Panc1 (cell line): ENCODE measurements around the gene PRDM1.

Source experiments
- TF ChIP-seq, protein P1 (sequence below), 2 experiments: IDR thresholded peaks; 2 replicates each; pipeline ENCODE4 v1.6.1; 2011 to 2012; ENCODE audit warnings: low read depth in 2 of 2, control low read depth in 1 of 2, low read length in 1 of 2, mild to moderate bottlenecking in 1 of 2, moderate library complexity in 1 of 2; ENCODE audit not compliant: insufficient read depth in 1 of 2
- TF ChIP-seq, protein P2 (sequence below): fragments of 450-650 bp; IDR thresholded peaks from 2 replicates; pipeline ENCODE4 v1.5.1; 2017; ENCODE audit warnings: mild to moderate bottlenecking

GRCh38 chr6:106085984-106086813 lies at the start of gene PRDM1:
- TF ChIP-seq, protein P1, sequence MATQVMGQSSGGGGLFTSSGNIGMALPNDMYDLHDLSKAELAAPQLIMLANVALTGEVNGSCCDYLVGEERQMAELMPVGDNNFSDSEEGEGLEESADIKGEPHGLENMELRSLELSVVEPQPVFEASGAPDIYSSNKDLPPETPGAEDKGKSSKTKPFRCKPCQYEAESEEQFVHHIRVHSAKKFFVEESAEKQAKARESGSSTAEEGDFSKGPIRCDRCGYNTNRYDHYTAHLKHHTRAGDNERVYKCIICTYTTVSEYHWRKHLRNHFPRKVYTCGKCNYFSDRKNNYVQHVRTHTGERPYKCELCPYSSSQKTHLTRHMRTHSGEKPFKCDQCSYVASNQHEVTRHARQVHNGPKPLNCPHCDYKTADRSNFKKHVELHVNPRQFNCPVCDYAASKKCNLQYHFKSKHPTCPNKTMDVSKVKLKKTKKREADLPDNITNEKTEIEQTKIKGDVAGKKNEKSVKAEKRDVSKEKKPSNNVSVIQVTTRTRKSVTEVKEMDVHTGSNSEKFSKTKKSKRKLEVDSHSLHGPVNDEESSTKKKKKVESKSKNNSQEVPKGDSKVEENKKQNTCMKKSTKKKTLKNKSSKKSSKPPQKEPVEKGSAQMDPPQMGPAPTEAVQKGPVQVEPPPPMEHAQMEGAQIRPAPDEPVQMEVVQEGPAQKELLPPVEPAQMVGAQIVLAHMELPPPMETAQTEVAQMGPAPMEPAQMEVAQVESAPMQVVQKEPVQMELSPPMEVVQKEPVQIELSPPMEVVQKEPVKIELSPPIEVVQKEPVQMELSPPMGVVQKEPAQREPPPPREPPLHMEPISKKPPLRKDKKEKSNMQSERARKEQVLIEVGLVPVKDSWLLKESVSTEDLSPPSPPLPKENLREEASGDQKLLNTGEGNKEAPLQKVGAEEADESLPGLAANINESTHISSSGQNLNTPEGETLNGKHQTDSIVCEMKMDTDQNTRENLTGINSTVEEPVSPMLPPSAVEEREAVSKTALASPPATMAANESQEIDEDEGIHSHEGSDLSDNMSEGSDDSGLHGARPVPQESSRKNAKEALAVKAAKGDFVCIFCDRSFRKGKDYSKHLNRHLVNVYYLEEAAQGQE (IDR thresholded peaks at IDR 0.05; ENCODE audit: insufficient read depth in 1 of 2, low read depth in 2 of 2, low read length in 1 of 2) = no peak
- TF ChIP-seq, protein P2, sequence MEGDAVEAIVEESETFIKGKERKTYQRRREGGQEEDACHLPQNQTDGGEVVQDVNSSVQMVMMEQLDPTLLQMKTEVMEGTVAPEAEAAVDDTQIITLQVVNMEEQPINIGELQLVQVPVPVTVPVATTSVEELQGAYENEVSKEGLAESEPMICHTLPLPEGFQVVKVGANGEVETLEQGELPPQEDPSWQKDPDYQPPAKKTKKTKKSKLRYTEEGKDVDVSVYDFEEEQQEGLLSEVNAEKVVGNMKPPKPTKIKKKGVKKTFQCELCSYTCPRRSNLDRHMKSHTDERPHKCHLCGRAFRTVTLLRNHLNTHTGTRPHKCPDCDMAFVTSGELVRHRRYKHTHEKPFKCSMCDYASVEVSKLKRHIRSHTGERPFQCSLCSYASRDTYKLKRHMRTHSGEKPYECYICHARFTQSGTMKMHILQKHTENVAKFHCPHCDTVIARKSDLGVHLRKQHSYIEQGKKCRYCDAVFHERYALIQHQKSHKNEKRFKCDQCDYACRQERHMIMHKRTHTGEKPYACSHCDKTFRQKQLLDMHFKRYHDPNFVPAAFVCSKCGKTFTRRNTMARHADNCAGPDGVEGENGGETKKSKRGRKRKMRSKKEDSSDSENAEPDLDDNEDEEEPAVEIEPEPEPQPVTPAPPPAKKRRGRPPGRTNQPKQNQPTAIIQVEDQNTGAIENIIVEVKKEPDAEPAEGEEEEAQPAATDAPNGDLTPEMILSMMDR = peak; percentile 58
